NT2/D1 (cell line): ENCODE data around the gene HLA-DQA2.
"Not testable (repeated sequence)": the region's sequence is repeated elsewhere in the genome, so short reads cannot be mapped to it uniquely, and the experiment has no call there.

Experiments
- SUZ12 ChIP-seq: IDR thresholded peaks from 2 replicates; pipeline ENCODE4 v1.6.1; 2011; ENCODE audit not compliant: insufficient read length, insufficient read depth; ENCODE audit errors: extremely low read depth
- YY1 ChIP-seq: IDR thresholded peaks from 2 replicates; pipeline ENCODE4 v1.6.1; 2011; ENCODE audit not compliant: insufficient read length, insufficient read depth
- ZNF274 ChIP-seq: IDR thresholded peaks from 2 replicates; pipeline ENCODE4 v1.6.1; 2011; ENCODE audit warnings: mild to moderate bottlenecking, low read depth, low read length

GRCh38 chr6:32782923-32783322, 41.7 kb downstream of the HLA-DQA2 start:
- not testable (repeated sequence) for TF ChIP-seq YY1, SUZ12, ZNF274
